ENCODE measurements around the gene SLC9A3.

The SLC9A3 gene

DNA sequence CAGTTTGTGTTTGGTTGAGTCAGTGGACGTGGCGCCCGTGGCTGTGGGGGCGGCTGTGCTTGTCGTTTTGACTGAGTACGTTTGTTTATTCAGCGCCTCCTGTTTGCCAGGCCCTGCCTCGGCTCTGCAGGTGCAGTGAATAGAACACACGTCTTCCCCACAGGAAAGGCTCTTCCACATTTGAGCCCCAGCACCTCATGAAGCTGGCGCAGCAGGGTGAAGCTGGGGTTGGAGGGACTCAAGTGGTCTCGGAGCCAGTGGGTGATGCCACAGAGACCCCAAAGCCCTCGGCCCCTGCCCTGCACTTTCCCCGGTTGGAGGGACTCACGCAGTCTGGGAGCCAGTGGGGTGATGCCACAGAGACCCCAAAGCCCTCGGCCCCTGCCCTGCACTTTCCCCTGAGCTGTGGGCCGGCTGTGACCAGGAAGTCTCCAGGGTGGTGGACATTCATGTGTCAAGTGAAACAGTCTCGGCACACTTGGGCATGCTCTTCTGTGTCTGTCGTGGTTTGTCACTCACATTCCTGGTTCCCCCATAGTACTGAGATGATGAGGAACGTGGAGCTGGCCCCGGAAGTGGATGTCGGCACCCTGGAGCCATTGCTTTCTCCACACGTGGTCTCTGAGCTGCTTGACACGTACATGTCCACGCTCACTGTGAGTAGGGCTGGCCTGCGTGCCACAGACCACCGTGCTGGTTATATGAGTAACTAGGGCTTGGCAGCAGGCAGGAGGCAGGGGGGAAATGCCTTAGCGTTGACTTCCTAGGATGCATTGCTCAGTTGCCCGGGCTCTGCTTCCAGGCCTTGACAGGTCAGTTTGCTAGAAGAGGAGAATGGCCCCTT lies 67.7 kb downstream of the SLC9A3 start:
- Histone ChIP-seq H3K4me3 (IDR thresholded peaks at IDR 0.05; ENCODE audit: insufficient read depth, low read depth, low read length) (no peak overlapping the region), H3K9ac (no peak overlapping the region), H3K36me3 (ENCODE audit: insufficient read depth) (peaks cover 8% of the 10 kb centered on the region; the same call in 1 of the 2 replicates), H3K4me2 (no peak overlapping the region), H3K4me1 (ENCODE audit: low read depth, poor library complexity, severe bottlenecking) (peaks cover 16% of the 10 kb centered on the region), H2AFZ (ENCODE audit: low read depth) (no peak overlapping the region), H4K20me1 (ENCODE audit: insufficient read depth) (no peaks in the 10 kb centered on the region), H3K27ac (no peak overlapping the region), H3K79me2 (ENCODE audit: insufficient read depth, low read depth) (no peaks in the 10 kb centered on the region; the same call in 1 of the 2 replicates), H3K27me3 (ENCODE audit: insufficient read depth, low read depth) (no peaks in the 10 kb centered on the region)
- TF ChIP-seq, protein P1, sequence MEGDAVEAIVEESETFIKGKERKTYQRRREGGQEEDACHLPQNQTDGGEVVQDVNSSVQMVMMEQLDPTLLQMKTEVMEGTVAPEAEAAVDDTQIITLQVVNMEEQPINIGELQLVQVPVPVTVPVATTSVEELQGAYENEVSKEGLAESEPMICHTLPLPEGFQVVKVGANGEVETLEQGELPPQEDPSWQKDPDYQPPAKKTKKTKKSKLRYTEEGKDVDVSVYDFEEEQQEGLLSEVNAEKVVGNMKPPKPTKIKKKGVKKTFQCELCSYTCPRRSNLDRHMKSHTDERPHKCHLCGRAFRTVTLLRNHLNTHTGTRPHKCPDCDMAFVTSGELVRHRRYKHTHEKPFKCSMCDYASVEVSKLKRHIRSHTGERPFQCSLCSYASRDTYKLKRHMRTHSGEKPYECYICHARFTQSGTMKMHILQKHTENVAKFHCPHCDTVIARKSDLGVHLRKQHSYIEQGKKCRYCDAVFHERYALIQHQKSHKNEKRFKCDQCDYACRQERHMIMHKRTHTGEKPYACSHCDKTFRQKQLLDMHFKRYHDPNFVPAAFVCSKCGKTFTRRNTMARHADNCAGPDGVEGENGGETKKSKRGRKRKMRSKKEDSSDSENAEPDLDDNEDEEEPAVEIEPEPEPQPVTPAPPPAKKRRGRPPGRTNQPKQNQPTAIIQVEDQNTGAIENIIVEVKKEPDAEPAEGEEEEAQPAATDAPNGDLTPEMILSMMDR (conservative IDR thresholded peaks at IDR 0.05; ENCODE audit: low read depth, low read length): no peak

DNA sequence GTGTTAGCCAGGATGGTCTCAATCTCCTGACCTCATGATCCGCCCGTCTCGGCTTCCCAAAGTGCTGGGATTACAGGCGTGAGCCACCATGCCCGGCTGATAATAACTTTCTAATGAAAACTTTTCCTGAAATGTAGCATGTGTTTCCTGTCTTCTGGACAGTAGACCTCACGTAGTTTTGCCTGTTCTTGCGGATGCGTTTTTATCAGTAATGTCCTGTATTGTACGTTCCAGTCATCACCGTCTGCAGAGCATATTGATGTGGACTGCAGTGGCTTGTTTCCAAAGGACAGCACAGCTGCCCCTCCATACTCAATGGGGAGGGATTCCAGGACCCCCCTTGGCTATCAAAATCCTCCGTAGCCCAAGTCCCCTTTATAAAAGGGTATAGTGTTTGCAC lies 68.4 kb downstream of the SLC9A3 start:
- Histone ChIP-seq H3K4me3 (IDR thresholded peaks at IDR 0.05; ENCODE audit: insufficient read depth, low read depth, low read length) (no peak overlapping the region), H3K27ac (no peak overlapping the region), H3K79me2 (ENCODE audit: insufficient read depth, low read depth) (no peaks in the 10 kb centered on the region; the same call in 1 of the 2 replicates), H3K4me2 (no peak overlapping the region), H3K9ac (no peak overlapping the region), H3K4me1 (ENCODE audit: low read depth, poor library complexity, severe bottlenecking) (peaks cover 16% of the 10 kb centered on the region), H3K27me3 (ENCODE audit: insufficient read depth, low read depth) (no peaks in the 10 kb centered on the region), H3K36me3 (ENCODE audit: insufficient read depth) (peaks cover 8% of the 10 kb centered on the region; the same call in 1 of the 2 replicates), H4K20me1 (ENCODE audit: insufficient read depth) (no peaks in the 10 kb centered on the region), H2AFZ (ENCODE audit: low read depth) (no peak overlapping the region)
- TF ChIP-seq, protein P1 (conservative IDR thresholded peaks at IDR 0.05; ENCODE audit: low read depth, low read length): no peak

DNA sequence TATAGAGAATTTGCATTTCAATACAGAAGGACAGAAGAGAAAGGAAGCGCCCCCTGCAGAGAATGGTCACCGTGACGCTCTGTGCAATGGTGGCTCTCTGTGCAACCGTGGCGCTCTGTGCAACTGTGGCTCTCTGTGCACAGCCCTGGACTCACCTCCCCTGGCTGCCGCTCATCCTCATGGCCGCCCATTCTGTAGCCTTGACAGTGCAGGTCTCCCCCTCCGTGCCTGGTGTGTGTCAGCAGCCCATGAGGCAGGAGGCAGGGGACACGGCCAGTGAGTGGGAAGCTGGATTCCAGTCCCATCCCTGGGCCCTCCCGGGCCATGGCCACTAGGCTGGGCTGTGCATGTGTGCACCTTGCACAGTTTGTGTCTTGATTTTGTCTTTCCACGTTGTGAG lies 69.3 kb downstream of the SLC9A3 start:
- Histone ChIP-seq H3K4me2 (no peak overlapping the region), H3K36me3 (ENCODE audit: insufficient read depth) (peaks cover 9% of the 10 kb centered on the region; the same call in 1 of the 2 replicates), H2AFZ (ENCODE audit: low read depth) (no peak overlapping the region), H4K20me1 (ENCODE audit: insufficient read depth) (no peaks in the 10 kb centered on the region), H3K4me3 (IDR thresholded peaks at IDR 0.05; ENCODE audit: insufficient read depth, low read depth, low read length) (no peak overlapping the region), H3K27ac (no peak overlapping the region), H3K79me2 (ENCODE audit: insufficient read depth, low read depth) (no peaks in the 10 kb centered on the region; the same call in 1 of the 2 replicates), H3K27me3 (ENCODE audit: insufficient read depth, low read depth) (no peaks in the 10 kb centered on the region), H3K9ac (no peak overlapping the region), H3K4me1 (ENCODE audit: low read depth, poor library complexity, severe bottlenecking) (peaks cover 16% of the 10 kb centered on the region)
- TF ChIP-seq, protein P1 (conservative IDR thresholded peaks at IDR 0.05; ENCODE audit: low read depth, low read length): no peak

DNA sequence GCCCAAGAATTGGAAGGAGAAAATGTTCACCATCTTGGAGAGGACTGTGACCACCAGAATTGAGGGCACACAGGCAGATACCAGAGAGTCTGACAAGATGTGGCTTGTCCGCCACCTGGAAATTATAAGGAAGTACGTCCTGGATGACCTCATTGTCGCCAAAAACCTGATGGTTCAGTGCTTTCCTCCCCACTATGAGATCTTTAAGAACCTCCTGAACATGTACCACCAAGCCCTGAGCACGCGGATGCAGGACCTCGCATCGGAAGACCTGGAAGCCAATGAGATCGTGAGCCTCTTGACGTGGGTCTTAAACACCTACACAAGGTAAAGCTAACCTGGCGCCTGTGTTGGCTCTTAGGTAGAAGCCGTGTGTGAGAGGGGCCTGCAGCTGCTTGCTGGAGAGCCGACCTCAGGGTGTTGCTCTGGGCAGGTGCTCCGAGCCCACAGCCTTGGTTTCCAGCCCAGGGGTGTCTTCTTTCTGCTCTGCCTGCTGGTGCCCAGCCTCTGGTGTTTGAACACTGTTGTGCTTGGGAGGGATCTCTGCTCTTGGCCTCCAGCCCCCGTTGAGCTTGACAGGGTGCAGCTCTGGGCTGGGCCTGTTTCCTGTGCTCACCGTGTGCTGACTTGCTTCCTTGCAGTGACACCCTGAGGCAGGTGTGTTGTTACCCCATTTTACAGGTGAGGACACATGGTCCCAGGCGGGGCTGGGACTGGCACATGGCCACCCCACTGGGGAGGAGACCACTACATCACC lies 70.3 kb downstream of the SLC9A3 start:
- no peaks in the 10 kb centered on the region; the same call in 1 of the 2 replicates for H3K79me2 ChIP-seq (ENCODE audit: insufficient read depth, low read depth)

More for the DNA sequence above, 70.3 kb downstream of the SLC9A3 start:
- Histone ChIP-seq H4K20me1 (ENCODE audit: insufficient read depth) (no peaks in the 10 kb centered on the region), H3K4me3 (IDR thresholded peaks at IDR 0.05; ENCODE audit: insufficient read depth, low read depth, low read length) (no peak overlapping the region), H3K27me3 (ENCODE audit: insufficient read depth, low read depth) (no peaks in the 10 kb centered on the region), H3K27ac (no peak overlapping the region), H3K36me3 (ENCODE audit: insufficient read depth) (peaks cover 7% of the 10 kb centered on the region; the same call in 1 of the 2 replicates), H3K4me2 (no peak overlapping the region), H3K9ac (no peak overlapping the region), H3K4me1 (ENCODE audit: low read depth, poor library complexity, severe bottlenecking) (peaks cover 10% of the 10 kb centered on the region), H2AFZ (ENCODE audit: low read depth) (no peak overlapping the region)
- TF ChIP-seq, protein P1 (conservative IDR thresholded peaks at IDR 0.05; ENCODE audit: low read depth, low read length): no peak
